8988T (cell line): ENCODE results near the gene DAZAP1.
"Not testable (repeated sequence)": the region's sequence is repeated elsewhere in the genome, so short reads cannot be mapped to it uniquely, and the experiment has no call there.

Source experiments
- DNase-seq: peaks from one replicate; pipeline ENCODE4 v3.0.0; 2011

DAZAP1 gene

GRCh38 chr19:1426736-1427135 lies 19.4 kb downstream of the DAZAP1 start:
- no peak for DNase-seq

- DNase-seq = no peak
These were observed 20.0 kb downstream of the DAZAP1 start for GRCh38 chr19:1427221-1427920.

GRCh38 chr19:1428738-1429391 lies 21.5 kb downstream of the DAZAP1 start:
- DNase-seq = no peak

- DNase-seq = no peak
These were observed 22.4 kb downstream of the DAZAP1 start for GRCh38 chr19:1429750-1430149.

- no peak for DNase-seq
These were observed 22.9 kb downstream of the DAZAP1 start for GRCh38 chr19:1430246-1430645.

GRCh38 chr19:1431759-1432506 lies 24.5 kb downstream of the DAZAP1 start:
- DNase-seq = no peak

- DNase-seq = no peak
These were observed 25.1 kb downstream of the DAZAP1 start for GRCh38 chr19:1432507-1432887.

- no peak for DNase-seq
These were observed 26.0 kb downstream of the DAZAP1 start for GRCh38 chr19:1433119-1434039.

GRCh38 chr19:1434040-1434366 lies 26.6 kb downstream of the DAZAP1 start:
- no peak for DNase-seq

GRCh38 chr19:1434577-1435060 lies 27.2 kb downstream of the DAZAP1 start:
- no peak for DNase-seq

- DNase-seq = no peak
These were observed 28.1 kb downstream of the DAZAP1 start for GRCh38 chr19:1435378-1435989.

GRCh38 chr19:1437609-1438008 lies 30.2 kb downstream of the DAZAP1 start:
- DNase-seq = no peak

GRCh38 chr19:1438035-1438932 lies 30.9 kb downstream of the DAZAP1 start, which contains the start of gene RPS15:
Gene RPS15, plus strand, starts transcription at chr19:1438396. Its CDS starts 30 bp downstream, at chr19:1438426.
- DNase-seq = peak; percentile 91

GRCh38 chr19:1438933-1439354 lies 31.6 kb downstream of the DAZAP1 start:
- DNase-seq = no peak

GRCh38 chr19:1439525-1440417 lies 32.4 kb downstream of the DAZAP1 start:
- not testable (repeated sequence) for DNase-seq

- no peak for DNase-seq
These were observed 33.0 kb downstream of the DAZAP1 start for GRCh38 chr19:1440418-1440801.

- DNase-seq = peak; percentile 17
These were observed 33.6 kb downstream of the DAZAP1 start for GRCh38 chr19:1441022-1441426.

- peak; percentile 38 for DNase-seq
These were observed 34.5 kb downstream of the DAZAP1 start for GRCh38 chr19:1441677-1442438.
